H9 (cell line): ENCODE results near the gene ANKRD39. TPM values are rescaled to one million over a fixed set of nuclear protein-coding genes. Genes with fewer than 3 reads are reported as not detected.

Experiments
- DNase-seq: peaks from one replicate; pipeline ENCODE4 v3.0.0-alpha.2; 2017
- H2AFZ ChIP-seq: one replicate; pipeline ENCODE4 v1.6.1; 2013; ENCODE audit warnings: mild to moderate bottlenecking, low read length, control low read depth, moderate library complexity
- H2AK5ac ChIP-seq: 2 replicates; pipeline ENCODE4 v1.6.1; 2013; ENCODE audit warnings: low read length, control low read depth, mixed read lengths; ENCODE audit not compliant: insufficient read length
- H2BK120ac ChIP-seq: one replicate; pipeline ENCODE4 v1.6.1; 2013; ENCODE audit warnings: low read depth, mild to moderate bottlenecking, low read length, control low read depth, inconsistent platforms; ENCODE audit not compliant: poor library complexity, severe bottlenecking
- H2BK12ac ChIP-seq: 2 replicates; pipeline ENCODE4 v1.6.1; 2013; ENCODE audit warnings: low read length, control low read depth, mixed read lengths, low read depth; ENCODE audit not compliant: insufficient read length
- H2BK15ac ChIP-seq: 2 replicates; pipeline ENCODE4 v1.6.1; 2013; ENCODE audit warnings: low read depth, low read length, control low read depth
- H2BK20ac ChIP-seq: one replicate; pipeline ENCODE4 v1.6.1; 2013; ENCODE audit warnings: low read depth, mild to moderate bottlenecking, low read length, control low read depth, inconsistent platforms; ENCODE audit not compliant: poor library complexity, severe bottlenecking
- H2BK5ac ChIP-seq: 2 replicates; pipeline ENCODE4 v1.6.1; 2013; ENCODE audit warnings: low read length, control low read depth, mixed read lengths; ENCODE audit not compliant: insufficient read length
- H3K14ac ChIP-seq: 2 replicates; pipeline ENCODE4 v1.6.1; 2013; ENCODE audit warnings: low read length, control low read depth; ENCODE audit not compliant: insufficient read depth
- H3K18ac ChIP-seq: 2 replicates; pipeline ENCODE4 v1.6.1; 2013; ENCODE audit warnings: low read depth, mild to moderate bottlenecking, mixed read lengths, low read length, control low read depth; ENCODE audit not compliant: insufficient read length
- H3K23ac ChIP-seq: 2 replicates; pipeline ENCODE4 v1.6.1; 2013; ENCODE audit warnings: low read length, control low read depth, mixed read lengths, low read depth; ENCODE audit not compliant: insufficient read length
- H3K23me2 ChIP-seq: 2 replicates; pipeline ENCODE4 v1.6.1; 2013; ENCODE audit warnings: low read depth, mild to moderate bottlenecking, mixed read lengths, low read length, control low read depth; ENCODE audit not compliant: insufficient read length, poor library complexity, severe bottlenecking
- H3K27ac ChIP-seq: 2 replicates; pipeline ENCODE4 v1.5.1; 2013; ENCODE audit warnings: low read length, control low read depth, mixed read lengths, low read depth; ENCODE audit not compliant: insufficient read length
- H3K27me3 ChIP-seq: 2 replicates; pipeline ENCODE4 v1.6.1; 2013; ENCODE audit warnings: low read length, control low read depth, inconsistent platforms; ENCODE audit not compliant: insufficient read depth
- H3K4ac ChIP-seq: 2 replicates; pipeline ENCODE4 v1.6.1; 2013; ENCODE audit warnings: low read depth, mild to moderate bottlenecking, control low read depth, inconsistent platforms, low read length, moderate library complexity
- H3K4me1 ChIP-seq: 2 replicates; pipeline ENCODE4 v1.6.1; 2013; ENCODE audit warnings: low read length, control low read depth, inconsistent platforms; ENCODE audit not compliant: insufficient read depth
- H3K4me2 ChIP-seq: 2 replicates; pipeline ENCODE4 v1.6.1; 2013; ENCODE audit warnings: low read length, control low read depth, mixed read lengths; ENCODE audit not compliant: insufficient read length, insufficient read depth
- H3K56ac ChIP-seq: 2 replicates; pipeline ENCODE4 v1.6.1; 2013; ENCODE audit warnings: low read depth, mild to moderate bottlenecking, mixed read lengths, low read length, control low read depth; ENCODE audit not compliant: insufficient read length
- H3K79me1 ChIP-seq: 2 replicates; pipeline ENCODE4 v1.6.1; 2013; ENCODE audit warnings: low read depth, mild to moderate bottlenecking, moderate library complexity, low read length, control low read depth, inconsistent platforms; ENCODE audit not compliant: insufficient read depth, poor library complexity, severe bottlenecking
- H3K79me2 ChIP-seq: 2 replicates; pipeline ENCODE4 v1.6.1; 2013; ENCODE audit warnings: low read length, control low read depth, inconsistent platforms; ENCODE audit not compliant: insufficient read depth
- H3K9ac ChIP-seq: 2 replicates; pipeline ENCODE4 v1.6.1; 2013; ENCODE audit warnings: low read length, control low read depth, mixed read lengths; ENCODE audit not compliant: insufficient read length; ENCODE audit errors: extremely low read depth
- H3K9me3 ChIP-seq: one replicate; pipeline ENCODE4 v1.6.1; 2013; ENCODE audit warnings: low read depth, low read length, inconsistent platforms; ENCODE audit not compliant: control insufficient read depth
- H3T11ph ChIP-seq: one replicate; pipeline ENCODE4 v1.6.1; 2013; ENCODE audit warnings: mild to moderate bottlenecking, low read length, control low read depth, inconsistent platforms
- H4K20me1 ChIP-seq: one replicate; pipeline ENCODE4 v1.6.1; 2013; ENCODE audit not compliant: control insufficient read depth, insufficient read length, insufficient read depth
- H4K5ac ChIP-seq: 2 replicates; pipeline ENCODE4 v1.6.1; 2013; ENCODE audit warnings: low read depth, mild to moderate bottlenecking, mixed read lengths, low read length, control low read depth; ENCODE audit not compliant: insufficient read length
- H4K8ac ChIP-seq: replicated peaks from 2 replicates; pipeline ENCODE4 v1.6.1; 2013; ENCODE audit warnings: low read length, control low read depth, mixed read lengths, low read depth; ENCODE audit not compliant: insufficient read length
- H4K91ac ChIP-seq: 2 replicates; pipeline ENCODE4 v1.6.1; 2013; ENCODE audit warnings: low read depth, mild to moderate bottlenecking, moderate library complexity, mixed read lengths, low read length, control low read depth; ENCODE audit not compliant: insufficient read length
- H3K27ac Mint-ChIP-seq, 3 experiments: 2 replicates in 2 of 3; 3 replicates in 1 of 3; pipeline ENCODE4 v1.8.0; 2020 to 2021; ENCODE audit warnings: mixed read lengths in 3 of 3, mild to moderate bottlenecking in 1 of 3, moderate library complexity in 1 of 3
- H3K27me3 Mint-ChIP-seq: 2 replicates; pipeline ENCODE4 v1.8.0; 2021; ENCODE audit warnings: low read depth, mild to moderate bottlenecking, moderate library complexity, mixed read lengths
- H3K36me3 Mint-ChIP-seq, 3 experiments: 2 replicates in 2 of 3; 3 replicates in 1 of 3; pipeline ENCODE4 v1.8.0; 2020 to 2021; ENCODE audit warnings: low read depth in 3 of 3, mixed read lengths in 3 of 3; ENCODE audit not compliant: insufficient read depth in 1 of 3
- H3K4me1 Mint-ChIP-seq, 2 experiments: 2 replicates each; pipeline ENCODE4 v1.8.0; 2020; ENCODE audit warnings: mixed read lengths in 2 of 2
- H3K4me3 Mint-ChIP-seq, 2 experiments: 2 replicates in 1 of 2; 3 replicates in 1 of 2; pipeline ENCODE4 v1.8.0; 2020 to 2021; ENCODE audit warnings: mild to moderate bottlenecking in 2 of 2, mixed read lengths in 2 of 2, moderate library complexity in 1 of 2
- H3K9me3 Mint-ChIP-seq, 2 experiments: 2 replicates in 1 of 2; 3 replicates in 1 of 2; pipeline ENCODE4 v1.8.0; 2020; ENCODE audit warnings: mild to moderate bottlenecking in 2 of 2, mixed read lengths in 2 of 2, moderate library complexity in 1 of 2
- CTCF ChIP-seq: fragments of 200-600 bp; sonication (generic); conservative IDR thresholded peaks from 3 replicates; pipeline ENCODE4 v1.8.0; 2021; ENCODE audit warnings: antibody characterized with exemption, mild to moderate bottlenecking
- WGBS: extraction: QIAGEN DNeasy Blood & Tissue Kit; methylation state at CpG from one replicate; pipeline ENCODE4 v1.1.7; 2013; ENCODE audit warnings: missing lambda C conversion rate, low lambda C conversion rate, mixed read lengths; ENCODE audit not compliant: insufficient read length; ENCODE audit errors: extremely low coverage; 5-methylcytosine and 5-hydroxymethylcytosine counted together
- total RNA-seq: library from RNA; stranded (reverse); gene quantifications from 2 replicates; pipeline ENCODE4 v1.2.1, GENCODE V29; 2021

The ANKRD39 gene
- total RNA-seq, 1 experiment from 2014 or later, result 13.0 TPM

- Histone ChIP-seq H4K5ac (no peak overlapping the region), H2AFZ (no peak overlapping the region), H3K4me1 (no peaks in the 10 kb centered on the region; the same call in 1 of the 2 replicates), H2BK5ac (no peak overlapping the region), H2BK12ac (no peak overlapping the region), H4K20me1 (no peaks in the 10 kb centered on the region), H3K9ac (no peak overlapping the region), H4K8ac (no peak overlapping the region), H3K4me2 (no peak overlapping the region), H3K27me3 (no peaks in the 10 kb centered on the region), H3K56ac (no peak overlapping the region), H3K14ac (no peak overlapping the region; the same call in 1 of the 2 replicates), H3K9me3 (no peaks in the 10 kb centered on the region), H3K4ac (no peak overlapping the region), H3K23me2 (peaks cover 5% of the 10 kb centered on the region), H3K18ac (no peak overlapping the region), H3K79me2 (no peaks in the 10 kb centered on the region), H2AK5ac (no peak overlapping the region), H2BK120ac (no peak overlapping the region), H4K91ac (no peak overlapping the region), H3K23ac (no peak overlapping the region), H3K27ac (no peak overlapping the region), H3T11ph (no peak overlapping the region), H2BK20ac (no peak overlapping the region), H3K79me1 (no peaks in the 10 kb centered on the region), H2BK15ac (no peak overlapping the region)
- Mint-ChIP-seq H3K36me3 (peaks cover 0 to 5% (median 2%) of the 10 kb centered on the region in 3 experiments; a peak in 3 of 7 replicates), H3K27ac (peak overlapping the region in 2 of 3 experiments; percentile 60 to 79; a peak in 2 of 7 replicates), H3K4me3 (no peak overlapping the region; a peak in 1 of 5 replicates), H3K9me3 (no peaks in the 10 kb centered on the region), H3K27me3 (no peaks in the 10 kb centered on the region; the same call in 1 of the 2 replicates), H3K4me1 (peaks cover 51 to 62% of the 10 kb centered on the region in 2 experiments)
- WGBS, result no CpG with 5 or more reads among the region's 18 CpGs
- TF ChIP-seq CTCF, result no peak
- DNase-seq, result no peak
These were observed 16.5 kb upstream of the ANKRD39 start for GRCh38 chr2:96874198-96874831.
